K562 (cell line): ENCODE measurements around the gene CRADD. TPM values are rescaled to one million over a fixed set of nuclear protein-coding genes. Genes with fewer than 3 reads are reported as not detected.
A peak's percentile ranks its signal among the peaks of the same experiment; 100 is the strongest.

ENCODE experiments used
- ATAC-seq: fragments of 200-7000 bp; cut with Tn5 transposase; 3 replicates; pipeline ENCODE4 v1.9.1; 2020; ENCODE audit warnings: moderate library complexity
- BruUV-seq: library from RNA; stranded (reverse); fragments of 400-500 nt; replicated peaks from 2 replicates; lab custom pipeline; 2021; lab: Mats Ljungman, UMichigan
- CTCF ChIA-PET: fragments of 300-600 bp; formaldehyde crosslinking; extraction: SDS; loops from one replicate; lab custom pipeline; 2021; ENCODE audit warnings: low intra/inter-chr PET ratio; lab: Yijun Ruan, JAX
- POLR2A ChIA-PET: fragments of 300-600, 350-650 bp; sonication (Branson Sonifier 250); formaldehyde crosslinking; extraction: SDS; loops from one replicate; lab custom pipeline; 2021; ENCODE audit warnings: antibody characterized with exemption, inconsistent platforms; lab: Yijun Ruan, JAX
- DNase-seq, 4 experiments: peaks; one replicate each; pipeline versions ENCODE4 v3.0.0 to v3.0.0-alpha.2; 2011 to 2018; ENCODE audit warnings: low spot score in 3 of 4, mixed read lengths in 3 of 4; ENCODE audit errors: extremely low read depth in 1 of 4
- FAIRE-seq: peaks from 2 replicates; lab custom pipeline; 2011; peaks lifted over from hg19 to GRCh38; lab: Jason Lieb, UNC
- H2AFZ ChIP-seq: 2 replicates; pipeline ENCODE4 v1.6.0; 2011; ENCODE audit warnings: low read depth, low read length, control low read depth, inconsistent platforms
- H3K27ac ChIP-seq: fragments of 200-600 bp; 3 replicates; pipeline ENCODE4 v1.8.0; 2011; ENCODE audit warnings: low read depth, mild to moderate bottlenecking, control low read depth, inconsistent platforms, low read length, moderate library complexity, mixed read lengths; ENCODE audit errors: extremely low read depth
- H3K27me3 ChIP-seq, 2 experiments: fragments of 300-600 bp in 1 of 2; 2 replicates in 1 of 2; 3 replicates in 1 of 2; pipeline versions ENCODE4 v1.6.0 to v1.8.0; 2011; ENCODE audit warnings: inconsistent platforms in 2 of 2, low read length in 2 of 2, mild to moderate bottlenecking in 1 of 2, mixed read lengths in 1 of 2, moderate library complexity in 1 of 2; ENCODE audit not compliant: control insufficient read depth in 2 of 2, insufficient read depth in 2 of 2
- H3K36me3 ChIP-seq: fragments of 300-600 bp; 3 replicates; pipeline ENCODE4 v1.8.0; 2011; ENCODE audit warnings: mild to moderate bottlenecking, low read length, inconsistent platforms; ENCODE audit not compliant: control insufficient read depth, insufficient read depth
- H3K4me1 ChIP-seq, 2 experiments: fragments of 200-600 bp in 1 of 2; replicated peaks in 1 of 2; 2 replicates in 1 of 2; 3 replicates in 1 of 2; pipeline versions ENCODE4 v1.5.1 to v1.8.0; 2011; ENCODE audit warnings: inconsistent platforms in 2 of 2, low read length in 2 of 2, mild to moderate bottlenecking in 1 of 2, mixed read lengths in 1 of 2, moderate library complexity in 1 of 2; ENCODE audit not compliant: control insufficient read depth in 2 of 2, insufficient read depth in 2 of 2
- H3K4me2 ChIP-seq: 2 replicates; pipeline ENCODE4 v1.6.1; 2011; ENCODE audit warnings: low read length, control low read depth, inconsistent platforms, mixed read lengths; ENCODE audit not compliant: insufficient read depth
- H3K4me3 ChIP-seq: fragments of 200-600 bp; sonication (generic), shearing (Covaris generic); 2 replicates; pipeline ENCODE4 v1.5.1; 2016; ENCODE audit warnings: control low read depth, inconsistent platforms
- H3K79me2 ChIP-seq: fragments of 200-600 bp; 3 replicates; pipeline ENCODE4 v1.8.0; 2011; ENCODE audit warnings: low read length, inconsistent platforms; ENCODE audit not compliant: control insufficient read depth, insufficient read depth
- H3K9ac ChIP-seq, 2 experiments: 2 replicates each; pipeline versions ENCODE4 v1.6.0 to v1.6.1; 2011; ENCODE audit warnings: low read depth in 2 of 2, low read length in 2 of 2, control low read depth in 1 of 2, inconsistent platforms in 1 of 2, mild to moderate bottlenecking in 1 of 2, mixed read lengths in 1 of 2; ENCODE audit not compliant: insufficient read depth in 1 of 2
- H3K9me1 ChIP-seq: one replicate; pipeline ENCODE4 v1.6.0; 2011; ENCODE audit warnings: inconsistent platforms, mild to moderate bottlenecking, low read length, moderate library complexity; ENCODE audit not compliant: control insufficient read depth, insufficient read depth
- H3K9me3 ChIP-seq: replicated peaks from 2 replicates; pipeline ENCODE4 v1.5.1; 2011; ENCODE audit warnings: low read depth, low read length, inconsistent platforms; ENCODE audit not compliant: control insufficient read depth, insufficient read depth
- H4K20me1 ChIP-seq: replicated peaks from 2 replicates; pipeline ENCODE4 v1.6.1; 2011; ENCODE audit warnings: low read length, inconsistent platforms, mixed read lengths; ENCODE audit not compliant: control insufficient read depth, insufficient read depth
- ZNF12 ChIP-seq: sonication (generic); formaldehyde crosslinking; IDR thresholded peaks from 2 replicates; pipeline ENCODE4 v1.4.0; 2020; ENCODE audit warnings: mild to moderate bottlenecking, missing genetic modification reagents
- WGBS: fragments of 100-300 bp; shearing (Covaris generic); methylation state at CpG from one replicate; pipeline ENCODE4 v1.1.6; 2016; ENCODE audit warnings: low coverage, mixed read lengths; ENCODE audit not compliant: insufficient coverage; ENCODE audit errors: missing lambda C conversion rate; 5-methylcytosine and 5-hydroxymethylcytosine counted together
- in situ Hi-C: fragments of 300-500 bp; cut with MboI; formaldehyde crosslinking; loops from 4 replicates; pipeline ENCODE4 v1.15.0; 2018; ENCODE audit warnings: inconsistent platforms, mixed read lengths
- intact Hi-C: fragments of 100-400 bp; cut with micrococcal nuclease; formaldehyde crosslinking; loops from 2 replicates; pipeline ENCODE4 v1.14.2; 2022
- polyA plus RNA-seq, 8 experiments: library from polyadenylated mRNA; depleted of rRNA in 4 of 8; stranded (reverse) in 5 of 8; unstranded in 3 of 8; fragments of >200 nt; fragmentation: Nextera tagmentation in 2 of 8; fragmentation: Illumina TruSeq in 1 of 8; extraction: Ambion mirVana in 2 of 8; extraction: Trizol in 1 of 8; gene quantifications; 2 replicates each; pipeline versions ENCODE4 v1.2.1 to v1.2.3, GENCODE V29; 2011 to 2014; ENCODE audit warnings: inconsistent platforms in 1 of 8, missing spikeins in 1 of 8
- total RNA-seq, 7 experiments: library from RNA; depleted of rRNA in 6 of 7; stranded (reverse); fragments of >200 nt in 6 of 7; fragmentation: Illumina TruSeq in 2 of 7; extraction: Trizol in 2 of 7; gene quantifications; 2 replicates each; pipeline versions ENCODE4 v1.2.1 to v1.2.3, GENCODE V29; 2011 to 2021; ENCODE audit warnings: low replicate concordance in 1 of 7
- TF ChIP-seq, protein P1 (sequence below), 2 experiments: fragments of 200-800 bp in 1 of 2; sonication (Bioruptor generic) in 1 of 2; sonication (generic) in 1 of 2; formaldehyde crosslinking in 1 of 2; IDR thresholded peaks in 1 of 2; conservative IDR thresholded peaks in 1 of 2; 2 replicates each; pipeline versions ENCODE4 v1.5.0 to v1.6.1; 2016 to 2020; ENCODE audit warnings: missing compliant biosample characterization in 1 of 2, missing genetic modification characterization in 1 of 2, missing genetic modification reagents in 1 of 2
- TF ChIP-seq, protein P2 (sequence below), 2 experiments: fragments of 450-650 bp; formaldehyde crosslinking in 1 of 2; IDR thresholded peaks; 2 replicates each; pipeline versions ENCODE4 v1.4.0 to v1.6.1; 2014 to 2020; ENCODE audit warnings: mild to moderate bottlenecking in 2 of 2, borderline replicate concordance in 1 of 2, low read depth in 1 of 2

The CRADD gene
- total and polyA plus RNA-seq, 9 of the 15 experiments (the other 6 are each of a cell fraction or from before 2014, with no cell fraction given) = 20.5 to 41.1 (median 25.9) TPM

DNA sequence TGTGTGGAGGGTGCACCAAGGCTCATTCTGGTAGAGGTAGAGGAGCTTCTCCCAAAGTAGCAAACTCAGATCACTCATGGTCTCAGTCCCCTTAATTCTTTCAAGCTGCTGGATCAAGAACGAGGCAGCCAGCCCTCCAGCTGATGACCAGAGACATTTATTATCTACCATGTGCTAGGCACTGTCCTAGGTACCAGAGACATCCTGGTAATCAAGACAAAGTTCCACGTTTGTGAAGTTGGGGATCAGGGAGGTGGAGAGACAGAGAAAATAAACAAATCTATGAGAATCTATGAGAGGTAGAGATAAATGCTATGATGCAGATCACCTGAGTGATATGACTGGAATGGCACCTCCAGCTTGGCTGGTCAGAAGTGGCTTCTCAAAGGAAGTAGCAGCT, 130.2 kb downstream of the CRADD start:
- no peak for FAIRE-seq
- POLR2A ChIA-PET = no interaction called here

More for the DNA sequence above, 130.2 kb downstream of the CRADD start:
- Histone ChIP-seq H3K27ac (no peak overlapping the region), H3K4me1 (peaks cover 4 to 34% of the 10 kb centered on the region in 2 experiments; a peak in 4 of 5 replicates), H3K36me3 (no peaks in the 10 kb centered on the region), H3K27me3 (no peaks in the 10 kb centered on the region), H4K20me1 (no peaks in the 10 kb centered on the region), H3K79me2 (no peaks in the 10 kb centered on the region), H3K9ac (no peak overlapping the region), H3K4me2 (no peak overlapping the region), H3K4me3 (no peak overlapping the region), H2AFZ (no peak overlapping the region), H3K9me3 (no peaks in the 10 kb centered on the region), H3K9me1 (peaks cover 2% of the 10 kb centered on the region)
- 18% methylated on average over 2 of the region's 2 CpGs for WGBS
- no TSS peak for BruUV-seq
- in situ Hi-C loops = no loop called here
- DNase-seq = no peak
- intact Hi-C loops = no loop called here
- no peak for ATAC-seq
- CTCF ChIA-PET = no interaction called here
- TF ChIP-seq, protein P1, sequence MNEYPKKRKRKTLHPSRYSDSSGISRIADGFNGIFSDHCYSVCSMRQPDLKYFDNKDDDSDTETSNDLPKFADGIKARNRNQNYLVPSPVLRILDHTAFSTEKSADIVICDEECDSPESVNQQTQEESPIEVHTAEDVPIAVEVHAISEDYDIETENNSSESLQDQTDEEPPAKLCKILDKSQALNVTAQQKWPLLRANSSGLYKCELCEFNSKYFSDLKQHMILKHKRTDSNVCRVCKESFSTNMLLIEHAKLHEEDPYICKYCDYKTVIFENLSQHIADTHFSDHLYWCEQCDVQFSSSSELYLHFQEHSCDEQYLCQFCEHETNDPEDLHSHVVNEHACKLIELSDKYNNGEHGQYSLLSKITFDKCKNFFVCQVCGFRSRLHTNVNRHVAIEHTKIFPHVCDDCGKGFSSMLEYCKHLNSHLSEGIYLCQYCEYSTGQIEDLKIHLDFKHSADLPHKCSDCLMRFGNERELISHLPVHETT (CRISPR knock-in tag; conservative IDR thresholded peaks at IDR 0.05 in 1 of 2, IDR thresholded peaks at IDR 0.05 in 1 of 2) = no peak
- no peak for TF ChIP-seq ZNF12
- TF ChIP-seq, protein P2, sequence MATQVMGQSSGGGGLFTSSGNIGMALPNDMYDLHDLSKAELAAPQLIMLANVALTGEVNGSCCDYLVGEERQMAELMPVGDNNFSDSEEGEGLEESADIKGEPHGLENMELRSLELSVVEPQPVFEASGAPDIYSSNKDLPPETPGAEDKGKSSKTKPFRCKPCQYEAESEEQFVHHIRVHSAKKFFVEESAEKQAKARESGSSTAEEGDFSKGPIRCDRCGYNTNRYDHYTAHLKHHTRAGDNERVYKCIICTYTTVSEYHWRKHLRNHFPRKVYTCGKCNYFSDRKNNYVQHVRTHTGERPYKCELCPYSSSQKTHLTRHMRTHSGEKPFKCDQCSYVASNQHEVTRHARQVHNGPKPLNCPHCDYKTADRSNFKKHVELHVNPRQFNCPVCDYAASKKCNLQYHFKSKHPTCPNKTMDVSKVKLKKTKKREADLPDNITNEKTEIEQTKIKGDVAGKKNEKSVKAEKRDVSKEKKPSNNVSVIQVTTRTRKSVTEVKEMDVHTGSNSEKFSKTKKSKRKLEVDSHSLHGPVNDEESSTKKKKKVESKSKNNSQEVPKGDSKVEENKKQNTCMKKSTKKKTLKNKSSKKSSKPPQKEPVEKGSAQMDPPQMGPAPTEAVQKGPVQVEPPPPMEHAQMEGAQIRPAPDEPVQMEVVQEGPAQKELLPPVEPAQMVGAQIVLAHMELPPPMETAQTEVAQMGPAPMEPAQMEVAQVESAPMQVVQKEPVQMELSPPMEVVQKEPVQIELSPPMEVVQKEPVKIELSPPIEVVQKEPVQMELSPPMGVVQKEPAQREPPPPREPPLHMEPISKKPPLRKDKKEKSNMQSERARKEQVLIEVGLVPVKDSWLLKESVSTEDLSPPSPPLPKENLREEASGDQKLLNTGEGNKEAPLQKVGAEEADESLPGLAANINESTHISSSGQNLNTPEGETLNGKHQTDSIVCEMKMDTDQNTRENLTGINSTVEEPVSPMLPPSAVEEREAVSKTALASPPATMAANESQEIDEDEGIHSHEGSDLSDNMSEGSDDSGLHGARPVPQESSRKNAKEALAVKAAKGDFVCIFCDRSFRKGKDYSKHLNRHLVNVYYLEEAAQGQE (IDR thresholded peaks at IDR 0.05; ENCODE audit: borderline replicate concordance) = peak; percentile 63
- TF ChIP-seq, protein P2 (CRISPR knock-in tag; IDR thresholded peaks at IDR 0.05; ENCODE audit: low read depth) = no peak
